GM12891 (cell line): ENCODE measurements around the gene NKX6-2.

ENCODE experiments used
- POLR2A ChIP-seq: IDR thresholded peaks from 2 replicates; pipeline ENCODE4 v1.6.1; 2011; ENCODE audit warnings: low read depth, low read length, control low read depth
- POLR2AphosphoS5 ChIP-seq: IDR thresholded peaks from 2 replicates; pipeline ENCODE4 v1.6.1; 2011; ENCODE audit warnings: low read depth, low read length, control low read depth
- POU2F2 ChIP-seq: IDR thresholded peaks from 2 replicates; pipeline ENCODE4 v1.6.1; 2011; ENCODE audit warnings: low read depth, mild to moderate bottlenecking, control low read depth, low read length, moderate library complexity
- TAF1 ChIP-seq: IDR thresholded peaks from 2 replicates; pipeline ENCODE4 v1.6.1; 2011; ENCODE audit warnings: low read depth, low read length, control low read depth

- TF ChIP-seq POLR2A (no peak), TAF1 (no peak), POU2F2 (no peak), POLR2AphosphoS5 (no peak)
Observed at GRCh38 chr10:132790934-132791829, 5.2 kb upstream of the NKX6-2 start.
